ENCODE data around the gene SRSF6.
"Not testable (repeated sequence)": the region's sequence is repeated elsewhere in the genome, so short reads cannot be mapped to it uniquely, and the experiment has no call there.

SRSF6 gene

GRCh38 chr20:43444107-43444506 is 13.6 kb upstream of the SRSF6 start:
- no peaks in the 10 kb centered on the region for H3K79me2 ChIP-seq (ENCODE audit: insufficient read depth, low read length)
- H4K20me1 ChIP-seq (ENCODE audit: low read depth, low read length), result no peaks in the 10 kb centered on the region
- no peaks in the 10 kb centered on the region; the same call in 1 of the 2 replicates for H3K27me3 ChIP-seq (ENCODE audit: low read length)
- no peak overlapping the region for H3K27ac ChIP-seq (ENCODE audit: low read depth, low read length)
- no peak overlapping the region for H2AFZ ChIP-seq (ENCODE audit: low read depth, low read length, severe bottlenecking)
- no peaks in the 10 kb centered on the region for H3K36me3 ChIP-seq (ENCODE audit: low read length)
- TF ChIP-seq EZH2phosphoT487 (conservative IDR thresholded peaks at IDR 0.05; ENCODE audit: low read length) (no peak), CTCF (IDR thresholded peaks at IDR 0.05; ENCODE audit: insufficient read depth, low read length, poor library complexity, severe bottlenecking) (no peak)
- H3K9me3 ChIP-seq (ENCODE audit: insufficient read depth, low read length), result no peaks in the 10 kb centered on the region
- no peak overlapping the region for H3K4me2 ChIP-seq (ENCODE audit: low read depth, low read length, poor library complexity, severe bottlenecking)
- H3K9me2 ChIP-seq (replicated peaks; ENCODE audit: insufficient read depth, low read length), result no peaks in the 10 kb centered on the region
- H3K4me3 ChIP-seq (ENCODE audit: insufficient read depth, low read length, poor library complexity, severe bottlenecking), result no peak overlapping the region
- no peak overlapping the region for H3K9ac ChIP-seq (ENCODE audit: low read length)
- H3F3A ChIP-seq (ENCODE audit: insufficient read depth), result no peaks in the 10 kb centered on the region

- Histone ChIP-seq H3F3A (ENCODE audit: insufficient read depth) (no peaks in the 10 kb centered on the region), H3K9me3 (ENCODE audit: insufficient read depth, low read length) (no peaks in the 10 kb centered on the region), H2AFZ (ENCODE audit: low read depth, low read length, severe bottlenecking) (no peak overlapping the region), H3K27ac (ENCODE audit: low read depth, low read length) (no peak overlapping the region), H3K79me2 (ENCODE audit: insufficient read depth, low read length) (no peaks in the 10 kb centered on the region), H3K27me3 (ENCODE audit: low read length) (no peaks in the 10 kb centered on the region; the same call in 1 of the 2 replicates), H3K9me2 (replicated peaks; ENCODE audit: insufficient read depth, low read length) (no peaks in the 10 kb centered on the region), H3K4me3 (ENCODE audit: insufficient read depth, low read length, poor library complexity, severe bottlenecking) (no peak overlapping the region), H3K4me2 (ENCODE audit: low read depth, low read length, poor library complexity, severe bottlenecking) (no peak overlapping the region), H3K9ac (ENCODE audit: low read length) (no peak overlapping the region), H4K20me1 (ENCODE audit: low read depth, low read length) (no peaks in the 10 kb centered on the region), H3K36me3 (ENCODE audit: low read length) (no peaks in the 10 kb centered on the region)
- no peak for TF ChIP-seq EZH2phosphoT487 (conservative IDR thresholded peaks at IDR 0.05; ENCODE audit: low read length)
- TF ChIP-seq CTCF (IDR thresholded peaks at IDR 0.05; ENCODE audit: insufficient read depth, low read length, poor library complexity, severe bottlenecking), result no peak
These were observed 11.3 kb upstream of the SRSF6 start for GRCh38 chr20:43446361-43446879.

DNA sequence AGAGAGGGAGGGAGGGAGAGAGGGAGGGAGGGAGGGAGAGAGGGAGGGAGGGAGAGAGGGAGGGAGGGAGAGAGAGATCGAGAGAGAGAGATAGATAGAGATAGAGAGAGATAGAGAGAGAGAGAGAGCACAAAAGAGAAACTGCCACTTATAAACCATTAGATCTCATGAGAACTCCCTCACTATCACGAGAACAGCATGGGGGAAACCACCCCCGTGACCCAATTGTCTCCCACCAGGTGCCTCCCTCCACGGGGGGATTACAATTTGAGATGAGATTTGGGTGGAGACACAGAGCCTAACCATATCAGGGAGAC is 9.3 kb upstream of the SRSF6 start:
- not testable (repeated sequence) for H3K79me2 ChIP-seq (ENCODE audit: insufficient read depth, low read length); H3K9ac ChIP-seq (ENCODE audit: low read length); H3K27ac ChIP-seq (ENCODE audit: low read depth, low read length); H3K9me2 ChIP-seq (replicated peaks; ENCODE audit: insufficient read depth, low read length); H3F3A ChIP-seq (ENCODE audit: insufficient read depth); H3K4me2 ChIP-seq (ENCODE audit: low read depth, low read length, poor library complexity, severe bottlenecking); H2AFZ ChIP-seq (ENCODE audit: low read depth, low read length, severe bottlenecking); H4K20me1 ChIP-seq (ENCODE audit: low read depth, low read length); H3K4me3 ChIP-seq (ENCODE audit: insufficient read depth, low read length, poor library complexity, severe bottlenecking); H3K9me3 ChIP-seq (ENCODE audit: insufficient read depth, low read length); H3K27me3 ChIP-seq (ENCODE audit: low read length); H3K36me3 ChIP-seq (ENCODE audit: low read length)

- Histone ChIP-seq H2AFZ (ENCODE audit: low read depth, low read length, severe bottlenecking) (no peak overlapping the region), H3K4me3 (ENCODE audit: insufficient read depth, low read length, poor library complexity, severe bottlenecking) (no peak overlapping the region), H3F3A (ENCODE audit: insufficient read depth) (no peaks in the 10 kb centered on the region), H3K36me3 (ENCODE audit: low read length) (no peaks in the 10 kb centered on the region), H3K9me2 (replicated peaks; ENCODE audit: insufficient read depth, low read length) (no peaks in the 10 kb centered on the region), H3K9ac (ENCODE audit: low read length) (no peak overlapping the region), H4K20me1 (ENCODE audit: low read depth, low read length) (no peaks in the 10 kb centered on the region), H3K9me3 (ENCODE audit: insufficient read depth, low read length) (no peaks in the 10 kb centered on the region), H3K79me2 (ENCODE audit: insufficient read depth, low read length) (no peaks in the 10 kb centered on the region), H3K4me2 (ENCODE audit: low read depth, low read length, poor library complexity, severe bottlenecking) (no peak overlapping the region), H3K27me3 (ENCODE audit: low read length) (no peaks in the 10 kb centered on the region; the same call in 1 of the 2 replicates), H3K27ac (ENCODE audit: low read depth, low read length) (no peak overlapping the region)
- TF ChIP-seq EZH2phosphoT487 (conservative IDR thresholded peaks at IDR 0.05; ENCODE audit: low read length) (no peak), CTCF (IDR thresholded peaks at IDR 0.05; ENCODE audit: insufficient read depth, low read length, poor library complexity, severe bottlenecking) (peak; percentile 61)
These were observed 8.8 kb upstream of the SRSF6 start for GRCh38 chr20:43448748-43449535.
